NCI-H510A treated with DMSO at 0.1 percent for 48 hours (cell line): ENCODE data around the gene BMF.
A peak's percentile ranks its signal among the peaks of the same experiment; 100 is the strongest.

Source experiments
- DNase-seq: peaks from one replicate; lab custom pipeline; 2025; lab: John Stamatoyannopoulos, UW

The BMF gene

DNA sequence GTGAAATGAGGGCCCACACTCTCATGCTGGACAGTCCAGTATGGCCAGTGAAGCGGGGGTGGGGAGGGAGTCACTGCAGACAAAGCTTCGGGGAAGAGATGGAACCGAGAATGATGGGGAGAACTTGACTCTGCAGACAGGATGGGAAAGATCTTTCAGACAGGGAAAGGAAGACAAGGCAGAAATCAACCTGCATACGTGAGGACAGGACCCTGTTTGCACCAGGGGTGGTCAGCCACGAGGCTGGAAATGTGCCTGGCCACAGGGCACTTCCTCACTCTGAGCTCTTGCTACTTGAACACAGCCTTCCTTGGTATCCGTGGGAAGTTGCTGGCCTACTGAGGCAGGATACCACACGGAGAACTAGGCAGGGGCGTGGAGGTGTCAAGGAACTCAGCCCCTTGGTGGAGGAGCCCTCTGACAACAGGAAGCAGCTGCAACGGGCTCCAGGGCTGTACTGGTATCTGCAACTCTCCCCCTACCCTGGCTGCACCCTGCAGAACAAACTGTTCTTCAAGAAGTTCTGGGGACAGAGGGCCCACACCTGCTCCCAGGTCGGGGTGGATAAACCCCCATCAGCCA lies 60.4 kb downstream of the BMF start:
- no peak for DNase-seq

DNA sequence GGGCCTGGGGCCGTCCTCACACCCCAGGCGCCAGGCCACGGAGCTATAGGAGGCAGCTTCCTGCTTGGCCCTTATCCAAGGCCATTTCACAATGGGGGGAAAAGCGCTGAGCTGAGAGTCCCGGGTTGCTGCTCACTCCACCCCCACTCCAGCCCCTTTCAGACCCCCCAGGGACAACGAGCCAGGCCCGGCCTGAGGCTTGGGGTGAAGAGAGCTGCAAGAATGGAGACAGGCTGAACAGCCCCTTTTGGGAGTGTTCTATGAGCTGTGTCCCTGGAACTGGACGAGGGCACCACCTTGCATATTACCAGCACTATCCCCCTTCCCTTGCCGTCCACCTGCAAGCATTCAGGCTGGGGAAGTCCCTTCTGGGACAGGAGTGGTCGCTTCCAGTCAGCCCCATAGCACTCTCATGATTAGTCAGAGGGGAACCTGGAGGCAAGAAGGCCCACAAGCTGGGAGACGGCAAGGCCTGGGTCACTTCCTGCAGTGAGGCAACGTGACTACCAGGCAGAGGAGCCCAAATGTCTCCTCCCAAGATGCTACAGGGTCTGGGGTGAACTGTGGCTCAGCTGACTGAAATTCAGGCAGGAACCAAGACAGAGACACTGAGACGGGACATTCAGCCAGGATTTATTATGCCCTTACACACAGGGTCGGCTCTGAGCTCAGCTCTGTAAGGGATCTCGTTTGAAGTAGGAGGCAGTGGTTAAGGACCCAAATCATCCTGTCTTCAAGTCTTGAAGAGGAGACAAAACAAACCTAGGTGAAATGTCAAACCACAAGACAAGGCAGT lies 61.1 kb downstream of the BMF start:
- DNase-seq = peak; percentile 31

DNA sequence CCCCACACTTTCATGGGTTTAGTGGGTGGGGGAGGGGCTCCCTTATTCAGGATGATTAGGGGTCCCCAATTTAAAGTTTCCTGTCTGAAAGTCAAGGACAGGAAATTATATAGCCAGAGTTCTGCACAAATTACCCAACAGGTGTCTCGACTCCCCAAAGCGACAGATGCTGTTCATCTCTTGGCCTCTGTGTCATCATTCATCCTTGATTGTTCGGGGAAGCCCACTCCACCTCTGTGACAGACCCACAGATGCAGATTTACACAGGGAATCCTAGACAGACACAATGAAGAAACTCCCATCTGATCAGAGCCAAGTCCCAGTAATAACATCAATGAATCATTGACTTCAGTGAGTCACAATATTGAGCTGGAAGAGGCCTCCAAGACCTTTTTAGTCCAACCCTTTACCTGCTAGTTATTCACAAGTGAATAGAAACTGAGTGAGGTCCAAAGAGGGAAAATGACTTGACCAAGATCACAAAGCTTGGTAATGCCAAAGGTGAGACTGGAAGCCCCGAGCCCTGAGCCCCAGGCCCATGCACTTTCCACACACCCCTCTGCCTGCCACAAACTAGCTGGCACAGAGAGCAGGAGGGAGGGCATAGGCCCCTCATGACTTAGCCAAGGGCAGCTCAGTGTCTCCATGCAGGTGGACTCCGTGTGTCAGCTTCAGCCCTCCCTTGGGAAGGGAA lies 61.8 kb downstream of the BMF start:
- DNase-seq = no peak

DNA sequence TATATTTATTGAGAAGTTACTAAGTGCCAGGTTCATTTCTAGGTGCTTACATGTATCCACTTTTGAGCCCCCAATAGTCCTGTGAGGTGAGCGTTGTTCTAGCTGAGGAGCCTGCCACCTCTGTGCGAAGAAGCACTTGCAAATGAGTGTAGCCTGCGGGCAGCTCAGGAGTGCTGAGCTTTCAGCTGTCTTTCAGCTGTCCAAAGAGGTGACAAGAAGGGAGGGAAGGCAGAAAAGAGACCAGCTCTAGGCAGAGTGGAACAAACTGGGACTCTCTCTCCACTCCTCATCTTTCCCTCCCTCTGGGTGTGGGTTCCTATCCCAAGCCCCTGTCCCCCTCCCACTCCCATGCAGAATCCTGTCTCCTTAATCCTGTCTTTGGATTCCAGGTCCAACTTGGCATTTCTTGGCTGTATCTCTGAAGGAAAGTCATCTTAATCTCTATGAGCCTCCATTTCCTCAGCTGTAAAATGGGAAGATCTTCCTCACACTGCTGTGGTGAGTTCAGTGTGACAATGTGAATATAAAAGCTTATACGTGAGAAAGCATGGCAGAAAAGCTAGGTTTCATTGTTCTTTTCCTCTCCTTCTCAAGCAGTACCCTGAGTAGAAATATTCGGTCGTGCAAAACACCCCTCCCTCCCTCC lies 63.0 kb downstream of the BMF start:
- DNase-seq = no peak

GRCh38 chr15:40044717-40045571 lies 63.7 kb downstream of the BMF start:
- DNase-seq = peak; percentile 65

DNA sequence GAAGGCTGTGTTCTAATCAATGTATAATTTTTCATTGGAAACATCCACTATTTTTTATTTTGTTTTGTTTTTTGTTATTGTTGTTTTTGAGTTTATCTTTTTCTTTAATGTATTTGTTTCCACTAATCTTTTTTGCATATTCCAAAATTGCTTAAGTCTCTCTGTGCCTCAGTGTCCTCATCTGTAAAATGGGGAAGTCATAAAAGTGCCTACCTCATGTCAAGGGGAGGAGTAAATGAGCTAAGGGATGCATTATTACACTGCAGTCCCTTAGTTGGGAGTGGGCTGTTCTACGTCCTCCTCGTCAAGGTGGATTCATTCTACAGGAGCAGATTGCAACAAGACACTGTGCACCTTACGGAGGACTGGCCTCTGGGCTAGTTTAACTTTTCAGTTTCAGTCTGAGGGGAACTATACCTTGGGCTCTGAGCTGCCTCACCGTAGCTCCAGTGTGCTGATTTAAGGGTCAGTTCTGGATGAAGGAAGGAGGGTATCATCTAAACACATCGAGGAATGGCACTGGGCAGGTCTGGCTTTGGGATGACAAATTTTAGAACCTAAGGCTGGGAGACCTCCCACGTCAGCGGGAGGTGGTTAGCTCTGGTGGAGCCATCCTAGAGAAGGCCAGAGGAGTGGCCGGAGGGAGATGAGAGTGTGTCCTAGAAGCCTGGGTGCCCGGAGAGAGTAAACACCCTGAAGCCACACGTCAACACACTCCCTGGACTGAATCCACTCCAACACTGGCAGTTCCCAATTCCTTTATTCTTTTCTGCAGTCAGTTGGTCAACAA lies 64.6 kb downstream of the BMF start:
- no peak for DNase-seq

DNA sequence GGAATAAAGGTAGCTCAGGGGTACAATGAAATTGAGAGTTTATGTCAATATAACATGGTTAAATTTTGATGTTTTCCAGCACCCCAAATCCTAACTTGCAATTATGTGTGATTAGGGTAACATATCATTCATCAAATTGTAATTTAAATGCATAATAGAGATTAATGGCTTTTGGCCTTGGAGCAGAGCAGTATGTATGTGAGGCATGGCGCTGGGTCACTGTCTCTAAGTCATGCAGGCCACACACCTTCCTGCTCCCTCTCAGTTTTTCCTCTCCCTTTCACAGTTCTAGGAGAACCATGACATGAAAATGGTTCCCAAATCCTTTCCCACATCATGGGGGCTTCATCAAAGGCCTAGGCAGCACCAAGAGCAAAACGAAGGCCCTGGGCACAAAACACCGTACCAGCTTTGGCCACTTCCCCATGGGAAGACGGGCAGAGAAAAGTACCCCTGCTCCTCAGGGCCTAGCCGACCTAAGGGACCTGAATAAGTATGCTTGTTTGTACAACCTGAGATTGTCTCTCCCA lies 65.8 kb downstream of the BMF start:
- no peak for DNase-seq

DNA sequence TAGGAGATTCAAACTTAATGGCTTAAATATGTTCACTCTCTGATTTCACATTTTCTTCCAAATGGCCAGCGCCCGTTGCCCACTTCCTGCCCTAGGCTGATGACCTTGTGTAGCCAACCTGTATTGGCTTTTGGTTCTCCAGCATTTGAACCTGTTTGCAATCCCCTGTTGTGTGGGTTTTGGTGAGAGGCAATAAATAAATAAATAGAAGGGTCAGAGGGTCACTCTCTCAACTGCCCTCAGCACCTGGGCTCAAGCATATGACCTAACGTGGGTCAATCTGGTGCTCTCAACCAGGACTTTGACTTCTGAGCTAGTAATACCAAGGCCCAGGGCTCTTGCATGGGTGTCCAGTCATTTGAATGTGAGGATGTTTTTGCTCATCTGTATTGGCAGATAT lies 67.9 kb downstream of the BMF start:
- DNase-seq = no peak

DNA sequence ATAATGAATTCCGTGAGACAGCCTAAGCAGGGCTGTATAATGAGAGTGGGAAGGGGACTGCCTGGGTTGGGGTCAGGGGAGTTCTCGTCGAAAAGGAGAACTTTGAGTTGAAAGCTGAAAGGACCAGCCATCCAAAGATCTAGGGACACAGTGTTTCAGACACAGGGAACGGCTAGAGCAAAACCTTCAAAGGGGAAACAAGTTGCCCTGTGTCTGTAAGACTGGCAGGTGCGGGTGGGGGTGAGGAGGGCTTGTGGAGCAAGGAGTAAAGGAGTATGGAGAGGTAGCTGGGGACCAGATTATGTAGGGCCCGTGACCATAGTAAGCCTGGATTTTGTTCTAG lies 68.4 kb downstream of the BMF start:
- no peak for DNase-seq

GRCh38 chr15:40038638-40039543 lies 69.8 kb downstream of the BMF start, which contains the start of gene SRP14:
Gene SRP14 (minus strand): TSS chr15:40039181. CDS start chr15:40039116, 65 bp downstream.
- DNase-seq = peak; percentile 67

GRCh38 chr15:40038275-40038637 lies 70.4 kb downstream of the BMF start:
- DNase-seq = no peak
